WTC11 (cell line): ENCODE measurements around the gene TMEM236. TPM values are rescaled to one million over a fixed set of nuclear protein-coding genes. Genes with fewer than 3 reads are reported as not detected.

Source experiments
- ATAC-seq: fragments of 200-7000 bp; cut with Tn5 transposase; 2 replicates; pipeline ENCODE4 v1.10.0; 2021; ENCODE audit warnings: mild to moderate bottlenecking, moderate library complexity
- CTCF ChIA-PET: fragments of 300-600 bp; sonication (Branson Sonifier 250); formaldehyde crosslinking; loops from one replicate; lab custom pipeline; 2021; ENCODE audit warnings: antibody characterized with exemption; lab: Charles Lee
- POLR2A ChIA-PET: fragments of 350-600 bp; sonication (Branson Sonifier 250); formaldehyde crosslinking; loops from one replicate; lab custom pipeline; 2021; ENCODE audit warnings: antibody characterized with exemption; lab: Charles Lee
- DNase-seq: peaks from one replicate; pipeline ENCODE4 v3.0.0; 2021; ENCODE audit warnings: low spot score
- H3K27ac Mint-ChIP-seq: 2 replicates; pipeline ENCODE4 v1.8.0; 2021; ENCODE audit warnings: mixed read lengths
- H3K27me3 Mint-ChIP-seq: 2 replicates; pipeline ENCODE4 v1.8.0; 2021; ENCODE audit warnings: low read depth, mild to moderate bottlenecking, moderate library complexity, mixed read lengths
- H3K36me3 Mint-ChIP-seq: 2 replicates; pipeline ENCODE4 v1.8.0; 2021; ENCODE audit warnings: mixed read lengths
- H3K4me1 Mint-ChIP-seq: 2 replicates; pipeline ENCODE4 v1.8.0; 2022; ENCODE audit warnings: mixed read lengths
- H3K4me3 Mint-ChIP-seq: 2 replicates; pipeline ENCODE4 v1.8.0; 2021; ENCODE audit warnings: mild to moderate bottlenecking, moderate library complexity, mixed read lengths
- H3K9me3 Mint-ChIP-seq: 2 replicates; pipeline ENCODE4 v1.8.0; 2021; ENCODE audit warnings: mixed read lengths
- HMGA2 ChIP-seq: fragments of 250-450 bp; sonication (Bioruptor Pico); IDR thresholded peaks from 2 replicates; pipeline ENCODE4 v1.4.0; 2021; ENCODE audit warnings: mild to moderate bottlenecking, moderate library complexity
- TEAD1 ChIP-seq: sonication (generic); formaldehyde crosslinking; IDR thresholded peaks from 2 replicates; pipeline ENCODE4 v1.8.0; 2022; ENCODE audit warnings: mild to moderate bottlenecking, missing genetic modification reagents
- ZNF263 ChIP-seq: sonication (generic); formaldehyde crosslinking; IDR thresholded peaks from 2 replicates; pipeline ENCODE4 v1.8.1; 2022; ENCODE audit warnings: low read depth, mild to moderate bottlenecking, moderate library complexity, missing genetic modification reagents
- ZNF416 ChIP-seq: fragments of 250-450 bp; sonication (Bioruptor Pico); IDR thresholded peaks from 2 replicates; pipeline ENCODE4 v1.9.0; 2021; ENCODE audit warnings: mild to moderate bottlenecking, inconsistent platforms
- ZNF423 ChIP-seq: fragments of 250-450 bp; sonication (Bioruptor Pico); IDR thresholded peaks from 2 replicates; pipeline ENCODE4 v2.1.2; 2022; ENCODE audit warnings: mild to moderate bottlenecking, moderate library complexity
- microRNA-seq: library from miRNA; unstranded; fragments of <30 nt; microRNA quantifications from one replicate; pipeline ENCODE4 v1.2.0, GENCODE V29; 2022; ENCODE audit warnings: borderline number of aligned reads
- total RNA-seq: library from RNA; stranded (reverse); gene quantifications from 3 replicates; pipeline ENCODE4 v1.2.3, GENCODE V29; 2021
- TF ChIP-seq, protein P1 (sequence below): sonication (generic); formaldehyde crosslinking; conservative IDR thresholded peaks from 2 replicates; pipeline ENCODE4 v1.8.1; 2023; ENCODE audit warnings: mild to moderate bottlenecking, low read depth, missing genetic modification reagents, moderate library complexity
- TF ChIP-seq, protein P2 (sequence below): sonication (generic); formaldehyde crosslinking; IDR thresholded peaks from 2 replicates; pipeline ENCODE4 v1.8.0; 2023; ENCODE audit warnings: missing genetic modification reagents, mild to moderate bottlenecking, borderline replicate concordance
- TF ChIP-seq, protein P3 (sequence below): fragments of 250-450 bp; sonication (Bioruptor Pico); IDR thresholded peaks from 2 replicates; pipeline ENCODE4 v1.9.0; 2021; ENCODE audit warnings: moderate library complexity, mild to moderate bottlenecking, inconsistent platforms, borderline replicate concordance
- TF ChIP-seq, protein P4 (sequence below): sonication (generic); formaldehyde crosslinking; conservative IDR thresholded peaks from 2 replicates; pipeline ENCODE4 v1.8.1; 2022; ENCODE audit warnings: mild to moderate bottlenecking, missing genetic modification reagents
- TF ChIP-seq, protein P5 (sequence below): fragments of 250-450 bp; sonication (Bioruptor Pico); IDR thresholded peaks from 2 replicates; pipeline ENCODE4 v1.9.0; 2021; ENCODE audit warnings: mild to moderate bottlenecking
- TF ChIP-seq, protein P6 (sequence below): fragments of 250-450 bp; sonication (Bioruptor Pico); conservative IDR thresholded peaks from 2 replicates; pipeline ENCODE4 v1.9.0; 2021; ENCODE audit warnings: mild to moderate bottlenecking
- TF ChIP-seq, protein P7 (sequence below): fragments of 200-600 bp; IDR thresholded peaks from 2 replicates; pipeline ENCODE4 v1.8.0; 2022; ENCODE audit warnings: antibody characterized with exemption

TMEM236 gene
- total RNA-seq, 1 experiment from 2014 or later: 0.04 TPM

DNA sequence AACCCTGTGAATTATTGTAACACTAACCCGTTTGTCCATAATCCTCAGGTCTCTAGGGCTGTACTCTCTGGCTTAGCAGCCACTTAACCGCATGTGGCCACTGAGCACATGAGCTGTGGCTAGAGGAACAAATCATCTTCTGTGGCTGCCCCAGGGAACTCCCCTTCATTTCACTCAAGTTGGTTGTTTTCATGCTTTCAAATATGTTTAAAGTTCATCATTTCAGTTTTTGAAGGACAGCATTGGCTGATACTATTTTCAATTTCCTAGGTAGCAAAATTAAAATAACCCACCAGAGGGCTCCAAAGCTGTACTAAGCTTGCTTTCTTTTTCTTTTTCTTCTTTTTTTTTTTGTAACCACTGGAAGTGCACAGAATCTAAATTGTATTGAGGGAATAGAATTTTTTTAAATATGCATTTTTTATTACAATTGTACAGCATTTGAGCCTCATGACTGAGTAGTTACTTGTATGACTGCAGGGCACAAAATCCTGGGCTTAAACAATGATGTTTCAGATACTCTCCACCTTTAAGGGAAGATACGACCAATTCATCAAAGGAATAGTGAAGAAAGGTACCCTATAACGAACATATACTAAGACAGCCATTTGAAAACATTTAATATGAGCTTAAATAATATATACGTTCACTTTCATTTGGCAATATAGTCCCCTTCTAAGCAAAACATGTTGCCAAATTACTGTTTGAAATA lies 95.7 kb downstream of the TMEM236 start (continued):
- TF ChIP-seq, protein P1, sequence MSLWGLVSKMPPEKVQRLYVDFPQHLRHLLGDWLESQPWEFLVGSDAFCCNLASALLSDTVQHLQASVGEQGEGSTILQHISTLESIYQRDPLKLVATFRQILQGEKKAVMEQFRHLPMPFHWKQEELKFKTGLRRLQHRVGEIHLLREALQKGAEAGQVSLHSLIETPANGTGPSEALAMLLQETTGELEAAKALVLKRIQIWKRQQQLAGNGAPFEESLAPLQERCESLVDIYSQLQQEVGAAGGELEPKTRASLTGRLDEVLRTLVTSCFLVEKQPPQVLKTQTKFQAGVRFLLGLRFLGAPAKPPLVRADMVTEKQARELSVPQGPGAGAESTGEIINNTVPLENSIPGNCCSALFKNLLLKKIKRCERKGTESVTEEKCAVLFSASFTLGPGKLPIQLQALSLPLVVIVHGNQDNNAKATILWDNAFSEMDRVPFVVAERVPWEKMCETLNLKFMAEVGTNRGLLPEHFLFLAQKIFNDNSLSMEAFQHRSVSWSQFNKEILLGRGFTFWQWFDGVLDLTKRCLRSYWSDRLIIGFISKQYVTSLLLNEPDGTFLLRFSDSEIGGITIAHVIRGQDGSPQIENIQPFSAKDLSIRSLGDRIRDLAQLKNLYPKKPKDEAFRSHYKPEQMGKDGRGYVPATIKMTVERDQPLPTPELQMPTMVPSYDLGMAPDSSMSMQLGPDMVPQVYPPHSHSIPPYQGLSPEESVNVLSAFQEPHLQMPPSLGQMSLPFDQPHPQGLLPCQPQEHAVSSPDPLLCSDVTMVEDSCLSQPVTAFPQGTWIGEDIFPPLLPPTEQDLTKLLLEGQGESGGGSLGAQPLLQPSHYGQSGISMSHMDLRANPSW (CRISPR knock-in tag): no peak
- TF ChIP-seq, protein P2, sequence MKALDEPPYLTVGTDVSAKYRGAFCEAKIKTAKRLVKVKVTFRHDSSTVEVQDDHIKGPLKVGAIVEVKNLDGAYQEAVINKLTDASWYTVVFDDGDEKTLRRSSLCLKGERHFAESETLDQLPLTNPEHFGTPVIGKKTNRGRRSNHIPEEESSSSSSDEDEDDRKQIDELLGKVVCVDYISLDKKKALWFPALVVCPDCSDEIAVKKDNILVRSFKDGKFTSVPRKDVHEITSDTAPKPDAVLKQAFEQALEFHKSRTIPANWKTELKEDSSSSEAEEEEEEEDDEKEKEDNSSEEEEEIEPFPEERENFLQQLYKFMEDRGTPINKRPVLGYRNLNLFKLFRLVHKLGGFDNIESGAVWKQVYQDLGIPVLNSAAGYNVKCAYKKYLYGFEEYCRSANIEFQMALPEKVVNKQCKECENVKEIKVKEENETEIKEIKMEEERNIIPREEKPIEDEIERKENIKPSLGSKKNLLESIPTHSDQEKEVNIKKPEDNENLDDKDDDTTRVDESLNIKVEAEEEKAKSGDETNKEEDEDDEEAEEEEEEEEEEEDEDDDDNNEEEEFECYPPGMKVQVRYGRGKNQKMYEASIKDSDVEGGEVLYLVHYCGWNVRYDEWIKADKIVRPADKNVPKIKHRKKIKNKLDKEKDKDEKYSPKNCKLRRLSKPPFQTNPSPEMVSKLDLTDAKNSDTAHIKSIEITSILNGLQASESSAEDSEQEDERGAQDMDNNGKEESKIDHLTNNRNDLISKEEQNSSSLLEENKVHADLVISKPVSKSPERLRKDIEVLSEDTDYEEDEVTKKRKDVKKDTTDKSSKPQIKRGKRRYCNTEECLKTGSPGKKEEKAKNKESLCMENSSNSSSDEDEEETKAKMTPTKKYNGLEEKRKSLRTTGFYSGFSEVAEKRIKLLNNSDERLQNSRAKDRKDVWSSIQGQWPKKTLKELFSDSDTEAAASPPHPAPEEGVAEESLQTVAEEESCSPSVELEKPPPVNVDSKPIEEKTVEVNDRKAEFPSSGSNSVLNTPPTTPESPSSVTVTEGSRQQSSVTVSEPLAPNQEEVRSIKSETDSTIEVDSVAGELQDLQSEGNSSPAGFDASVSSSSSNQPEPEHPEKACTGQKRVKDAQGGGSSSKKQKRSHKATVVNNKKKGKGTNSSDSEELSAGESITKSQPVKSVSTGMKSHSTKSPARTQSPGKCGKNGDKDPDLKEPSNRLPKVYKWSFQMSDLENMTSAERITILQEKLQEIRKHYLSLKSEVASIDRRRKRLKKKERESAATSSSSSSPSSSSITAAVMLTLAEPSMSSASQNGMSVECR (CRISPR knock-in tag): no peak
- TF ChIP-seq ZNF423 (CRISPR knock-in tag): no peak
- no peak for TF ChIP-seq ZNF416
- TF ChIP-seq, protein P3, sequence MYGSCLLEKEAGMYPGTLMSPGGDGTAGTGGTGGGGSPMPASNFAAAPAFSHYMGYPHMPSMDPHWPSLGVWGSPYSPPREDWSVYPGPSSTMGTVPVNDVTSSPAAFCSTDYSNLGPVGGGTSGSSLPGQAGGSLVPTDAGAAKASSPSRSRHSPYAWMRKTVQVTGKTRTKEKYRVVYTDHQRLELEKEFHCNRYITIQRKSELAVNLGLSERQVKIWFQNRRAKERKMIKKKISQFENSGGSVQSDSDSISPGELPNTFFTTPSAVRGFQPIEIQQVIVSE (CRISPR knock-in tag): no peak

DNA sequence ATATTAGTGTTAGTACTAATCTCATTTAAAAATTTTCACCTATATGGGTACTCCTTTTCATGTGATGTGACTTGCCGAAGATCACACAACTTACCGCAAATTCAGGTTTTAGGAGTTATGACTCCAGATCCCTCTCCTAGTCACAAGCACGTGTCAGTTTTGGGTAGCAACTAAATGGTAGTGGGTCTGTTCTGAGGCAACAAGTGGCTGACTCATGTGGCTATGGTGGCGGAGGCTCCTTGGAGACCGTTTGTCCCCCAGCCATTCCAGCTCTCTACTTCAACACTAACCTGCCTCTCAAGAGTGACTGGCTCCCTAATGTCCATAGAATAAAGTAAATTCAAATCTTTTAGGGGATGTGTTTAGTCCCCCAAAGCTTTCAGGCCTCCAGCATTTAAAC lies 96.6 kb downstream of the TMEM236 start:
- ChIA-PET CTCF (interaction anchor here (1.3 to 1.6 kb wide), 3 partner anchors 368 to 385 kb away, joined by 3 to 14 read pairs (median 6); no protein-coding TSS in a partner anchor), POLR2A (no interaction called here)
- Mint-ChIP-seq H3K4me1 (peaks cover 12% of the 10 kb centered on the region), H3K36me3 (no peaks in the 10 kb centered on the region), H3K9me3 (no peaks in the 10 kb centered on the region), H3K27me3 (no peaks in the 10 kb centered on the region), H3K27ac (no peak overlapping the region), H3K4me3 (no peak overlapping the region)
- DNase-seq (no peak), ATAC-seq (no peak)
- no peak for TF ChIP-seq ZNF263 (CRISPR knock-in tag)
- no peak for TF ChIP-seq HMGA2 (CRISPR knock-in tag)
- TF ChIP-seq, protein P4, sequence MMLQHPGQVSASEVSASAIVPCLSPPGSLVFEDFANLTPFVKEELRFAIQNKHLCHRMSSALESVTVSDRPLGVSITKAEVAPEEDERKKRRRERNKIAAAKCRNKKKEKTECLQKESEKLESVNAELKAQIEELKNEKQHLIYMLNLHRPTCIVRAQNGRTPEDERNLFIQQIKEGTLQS (CRISPR knock-in tag): no peak
- TF ChIP-seq, protein P5, sequence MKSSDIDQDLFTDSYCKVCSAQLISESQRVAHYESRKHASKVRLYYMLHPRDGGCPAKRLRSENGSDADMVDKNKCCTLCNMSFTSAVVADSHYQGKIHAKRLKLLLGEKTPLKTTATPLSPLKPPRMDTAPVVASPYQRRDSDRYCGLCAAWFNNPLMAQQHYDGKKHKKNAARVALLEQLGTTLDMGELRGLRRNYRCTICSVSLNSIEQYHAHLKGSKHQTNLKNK (CRISPR knock-in tag): no peak
- no peak for TF ChIP-seq TEAD1
- TF ChIP-seq, protein P6, sequence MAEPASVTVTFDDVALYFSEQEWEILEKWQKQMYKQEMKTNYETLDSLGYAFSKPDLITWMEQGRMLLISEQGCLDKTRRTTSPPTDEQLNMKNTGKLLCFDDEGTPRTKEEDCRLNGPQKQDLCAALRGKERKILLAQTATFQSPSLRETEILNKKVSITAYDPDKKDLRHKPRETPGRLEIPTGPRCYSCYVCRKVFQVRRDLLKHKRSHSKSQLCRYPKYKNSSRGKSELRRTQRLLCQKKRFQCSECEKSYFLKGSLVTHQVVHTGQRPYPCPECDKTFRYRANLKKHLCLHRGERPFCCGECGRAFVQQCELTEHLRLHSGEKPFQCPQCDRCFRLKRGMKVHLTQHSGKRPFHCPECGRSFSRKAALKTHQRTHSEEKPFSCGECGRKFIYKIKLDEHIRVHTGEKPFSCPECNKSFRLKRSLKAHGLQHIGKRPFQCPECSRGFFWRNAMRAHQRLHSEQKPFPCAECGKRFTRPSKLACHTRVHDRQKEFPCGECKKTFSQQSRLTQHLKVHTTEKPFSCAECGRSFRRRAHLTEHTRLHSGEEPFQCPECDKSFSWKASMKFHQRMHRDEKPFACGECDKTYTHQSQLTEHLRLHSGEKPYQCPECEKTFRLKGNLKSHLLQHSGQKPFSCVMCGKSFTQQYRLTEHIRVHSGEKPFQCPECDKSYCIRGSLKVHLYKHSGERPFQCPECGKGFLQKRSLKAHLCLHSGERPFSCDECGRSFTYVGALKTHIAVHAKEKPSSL (CRISPR knock-in tag): no peak
- TF ChIP-seq, protein P7, sequence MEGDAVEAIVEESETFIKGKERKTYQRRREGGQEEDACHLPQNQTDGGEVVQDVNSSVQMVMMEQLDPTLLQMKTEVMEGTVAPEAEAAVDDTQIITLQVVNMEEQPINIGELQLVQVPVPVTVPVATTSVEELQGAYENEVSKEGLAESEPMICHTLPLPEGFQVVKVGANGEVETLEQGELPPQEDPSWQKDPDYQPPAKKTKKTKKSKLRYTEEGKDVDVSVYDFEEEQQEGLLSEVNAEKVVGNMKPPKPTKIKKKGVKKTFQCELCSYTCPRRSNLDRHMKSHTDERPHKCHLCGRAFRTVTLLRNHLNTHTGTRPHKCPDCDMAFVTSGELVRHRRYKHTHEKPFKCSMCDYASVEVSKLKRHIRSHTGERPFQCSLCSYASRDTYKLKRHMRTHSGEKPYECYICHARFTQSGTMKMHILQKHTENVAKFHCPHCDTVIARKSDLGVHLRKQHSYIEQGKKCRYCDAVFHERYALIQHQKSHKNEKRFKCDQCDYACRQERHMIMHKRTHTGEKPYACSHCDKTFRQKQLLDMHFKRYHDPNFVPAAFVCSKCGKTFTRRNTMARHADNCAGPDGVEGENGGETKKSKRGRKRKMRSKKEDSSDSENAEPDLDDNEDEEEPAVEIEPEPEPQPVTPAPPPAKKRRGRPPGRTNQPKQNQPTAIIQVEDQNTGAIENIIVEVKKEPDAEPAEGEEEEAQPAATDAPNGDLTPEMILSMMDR: no peak
- TF ChIP-seq ZNF423 (CRISPR knock-in tag): no peak

Small RNA genes within 50 kb of the gene (microRNA-seq; reads per million reads assigned to microRNA genes)
- gene MIR511: not detected

Other genes starting within 250 kb of the TMEM236 start
- 18.6 to 23.2 TPM (median 21.2 TPM) in 3 replicates for gene HACD1, start 134.8 kb upstream of the TMEM236 start, total RNA-seq
- gene STAM, start 108.0 kb upstream of the TMEM236 start, total RNA-seq: 20.7 to 24.2 TPM (median 22.9 TPM) in 3 replicates
- gene MRC1, start 57.1 kb downstream of the TMEM236 start, total RNA-seq: 0.33 to 0.46 TPM (median 0.44 TPM) in 3 replicates
- gene SLC39A12, start 199.7 kb downstream of the TMEM236 start, total RNA-seq: not detected in 3 replicates